Astrocyte (in vitro differentiated cells and primary cell): Measurements from ENCODE around the gene APOH. TPM values are rescaled to one million over a fixed set of nuclear protein-coding genes. Genes with fewer than 3 reads are reported as not detected.
A peak's percentile ranks its signal among the peaks of the same experiment; 100 is the strongest.

Source experiments
- DNase-seq: peaks from one replicate; pipeline ENCODE4 v3.0.0-alpha.2; 2010; ENCODE audit warnings: low read depth
- FAIRE-seq: peaks from 2 replicates; lab custom pipeline; 2011; peaks lifted over from hg19 to GRCh38; lab: Jason Lieb, UNC
- H2AFZ ChIP-seq: 2 replicates; pipeline ENCODE4 v1.6.0; 2012; ENCODE audit warnings: low read depth, low read length, inconsistent platforms
- H3K27ac ChIP-seq: 2 replicates; pipeline ENCODE4 v1.5.1; 2011; ENCODE audit warnings: low read depth, low read length, inconsistent platforms
- H3K27me3 ChIP-seq: 2 replicates; pipeline ENCODE4 v1.6.0; 2011; ENCODE audit warnings: low read length, inconsistent platforms; ENCODE audit not compliant: insufficient read depth
- H3K36me3 ChIP-seq: 2 replicates; pipeline ENCODE4 v1.5.1; 2011; ENCODE audit warnings: low read length, inconsistent platforms; ENCODE audit not compliant: insufficient read depth
- H3K4me1 ChIP-seq: 2 replicates; pipeline ENCODE4 v1.5.1; 2011; ENCODE audit warnings: low read length, inconsistent platforms; ENCODE audit not compliant: insufficient read depth
- H3K4me2 ChIP-seq: 2 replicates; pipeline ENCODE4 v1.6.0; 2012; ENCODE audit warnings: low read length, inconsistent platforms
- H3K4me3 ChIP-seq: 2 replicates; pipeline ENCODE4 v1.5.1; 2011; ENCODE audit warnings: low read depth, mild to moderate bottlenecking, low read length, inconsistent platforms; ENCODE audit not compliant: insufficient read depth
- H3K79me2 ChIP-seq: 2 replicates; pipeline ENCODE4 v1.6.0; 2012; ENCODE audit warnings: mild to moderate bottlenecking, low read length, inconsistent platforms; ENCODE audit not compliant: insufficient read depth
- H3K9ac ChIP-seq: 2 replicates; pipeline ENCODE4 v1.6.0; 2012; ENCODE audit warnings: mild to moderate bottlenecking, low read length, inconsistent platforms
- H3K9me3 ChIP-seq: 2 replicates; pipeline ENCODE4 v1.5.1; 2012; ENCODE audit warnings: low read depth, mild to moderate bottlenecking, low read length, inconsistent platforms; ENCODE audit not compliant: insufficient read depth
- H4K20me1 ChIP-seq: 2 replicates; pipeline ENCODE4 v1.6.0; 2012; ENCODE audit warnings: low read length, inconsistent platforms; ENCODE audit not compliant: insufficient read depth
- H3K27ac Mint-ChIP-seq: one replicate; pipeline ENCODE4 v1.8.0; 2021; ENCODE audit warnings: mild to moderate bottlenecking, mixed read lengths; ENCODE audit not compliant: unreplicated experiment
- H3K27me3 Mint-ChIP-seq: one replicate; pipeline ENCODE4 v1.8.0; 2021; ENCODE audit warnings: low read depth, mixed read lengths; ENCODE audit not compliant: unreplicated experiment
- H3K36me3 Mint-ChIP-seq: one replicate; pipeline ENCODE4 v1.8.0; 2021; ENCODE audit warnings: low read depth, mixed read lengths; ENCODE audit not compliant: unreplicated experiment
- H3K4me1 Mint-ChIP-seq: one replicate; pipeline ENCODE4 v1.8.0; 2021; ENCODE audit warnings: low read depth, mixed read lengths; ENCODE audit not compliant: unreplicated experiment
- H3K4me3 Mint-ChIP-seq: one replicate; pipeline ENCODE4 v1.8.0; 2021; ENCODE audit warnings: mild to moderate bottlenecking, moderate library complexity, mixed read lengths; ENCODE audit not compliant: unreplicated experiment
- H3K9me3 Mint-ChIP-seq: one replicate; pipeline ENCODE4 v1.8.0; 2021; ENCODE audit warnings: mild to moderate bottlenecking, mixed read lengths; ENCODE audit not compliant: unreplicated experiment
- CTCF ChIP-seq: IDR thresholded peaks from 2 replicates; pipeline ENCODE4 v1.5.1; 2011; ENCODE audit warnings: low read depth, mild to moderate bottlenecking, inconsistent platforms, low read length, moderate library complexity; ENCODE audit not compliant: insufficient read depth
- EZH2 ChIP-seq: IDR thresholded peaks from 2 replicates; pipeline ENCODE4 v1.6.1; 2012; ENCODE audit warnings: mild to moderate bottlenecking, low read length, inconsistent platforms; ENCODE audit not compliant: insufficient read depth
- total RNA-seq: library from RNA; stranded (reverse); gene quantifications from 2 replicates; pipeline ENCODE4 v1.2.1, GENCODE V29; 2021

The APOH gene
- total RNA-seq, 1 donor from 2014 or later, result not detected

DNA sequence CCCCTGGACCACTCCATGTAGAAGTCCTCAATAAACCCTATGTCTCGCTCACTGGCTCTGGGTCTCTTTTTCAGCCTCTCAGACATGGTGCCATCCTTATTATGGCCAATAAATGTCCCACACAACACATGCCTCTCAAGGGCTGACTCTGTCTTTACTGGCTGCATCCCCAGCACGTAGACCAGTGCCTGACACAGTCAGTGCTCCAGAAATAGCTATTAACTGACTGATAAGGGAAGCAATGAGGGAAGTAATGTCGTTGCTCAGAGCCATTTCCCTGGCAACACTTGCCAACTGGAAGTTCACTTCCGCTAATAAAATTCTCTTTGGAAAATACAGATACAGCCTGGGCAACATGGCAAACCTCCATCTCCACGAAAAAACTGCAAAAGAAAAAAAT lies 19.1 kb upstream of the APOH start:
- Mint-ChIP-seq H3K27me3 (no peaks in the 10 kb centered on the region), H3K4me1 (no peaks in the 10 kb centered on the region), H3K4me3 (no peak overlapping the region), H3K27ac (no peak overlapping the region), H3K9me3 (no peaks in the 10 kb centered on the region), H3K36me3 (no peaks in the 10 kb centered on the region)
- Histone ChIP-seq H2AFZ (no peak overlapping the region), H4K20me1 (no peaks in the 10 kb centered on the region), H3K9ac (no peak overlapping the region), H3K36me3 (no peaks in the 10 kb centered on the region), H3K9me3 (no peaks in the 10 kb centered on the region), H3K79me2 (no peaks in the 10 kb centered on the region), H3K4me1 (no peaks in the 10 kb centered on the region), H3K4me3 (no peak overlapping the region), H3K27me3 (no peaks in the 10 kb centered on the region), H3K4me2 (no peak overlapping the region), H3K27ac (no peak overlapping the region)
- no peak for DNase-seq
- TF ChIP-seq EZH2 (no peak), CTCF (no peak)
- no peak for FAIRE-seq

DNA sequence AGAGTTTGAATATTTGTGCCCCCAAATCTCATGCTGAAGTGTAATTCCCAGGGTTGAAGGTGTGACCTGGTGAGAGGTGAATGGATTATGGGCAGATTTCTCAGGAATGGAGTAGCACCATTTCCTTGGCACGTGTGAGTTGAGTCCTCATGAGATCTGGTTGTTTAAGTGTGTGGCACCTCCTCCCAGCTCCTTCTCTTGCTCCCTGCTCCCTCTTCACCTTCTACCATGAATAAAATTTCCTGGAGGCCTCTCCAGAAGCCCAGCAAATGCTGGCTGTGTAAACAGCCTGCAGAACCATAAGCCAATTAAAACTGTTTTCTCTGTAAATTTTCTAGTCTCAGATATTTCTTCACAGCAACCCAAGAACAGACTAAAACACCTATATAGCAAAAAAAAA lies 12.6 kb upstream of the APOH start:
- no peaks in the 10 kb centered on the region for H3K79me2 ChIP-seq
- no peak overlapping the region for H3K4me3 ChIP-seq
- TF ChIP-seq EZH2 (no peak), CTCF (no peak)
- Mint-ChIP-seq H3K27me3 (peaks cover 2% of the 10 kb centered on the region), H3K4me1 (no peaks in the 10 kb centered on the region), H3K4me3 (no peak overlapping the region), H3K9me3 (no peaks in the 10 kb centered on the region), H3K36me3 (no peaks in the 10 kb centered on the region), H3K27ac (no peak overlapping the region)
- H3K4me2 ChIP-seq, result no peak overlapping the region
- H3K36me3 ChIP-seq, result no peaks in the 10 kb centered on the region
- H3K27me3 ChIP-seq, result no peaks in the 10 kb centered on the region
- no peak overlapping the region for H3K9ac ChIP-seq
- H3K4me1 ChIP-seq, result no peaks in the 10 kb centered on the region
- no peak overlapping the region for H2AFZ ChIP-seq
- DNase-seq (no peak), FAIRE-seq (no peak)
- no peak overlapping the region for H3K27ac ChIP-seq
- H3K9me3 ChIP-seq, result no peaks in the 10 kb centered on the region
- H4K20me1 ChIP-seq, result no peaks in the 10 kb centered on the region

DNA sequence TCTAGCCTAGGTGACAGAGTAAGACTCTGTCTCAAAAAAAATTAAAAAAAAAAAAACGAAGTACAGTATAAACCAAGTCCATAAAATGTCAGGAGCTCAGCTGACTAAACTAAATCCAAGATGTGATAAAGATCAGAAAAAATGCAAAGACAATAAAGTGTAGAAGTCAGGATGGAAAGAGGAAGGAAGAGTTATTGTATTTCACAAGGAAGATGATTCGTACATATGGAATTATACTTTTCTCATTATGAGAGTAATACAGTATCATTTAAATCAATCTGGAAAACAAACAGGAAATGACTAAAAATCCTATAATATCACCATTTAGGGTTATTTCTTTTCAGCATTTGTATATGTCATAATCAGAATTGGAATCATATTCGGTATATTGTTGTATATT lies 11.4 kb upstream of the APOH start:
- H3K27ac Mint-ChIP-seq, result no peak overlapping the region
- DNase-seq, result peak; percentile 22
- Histone ChIP-seq H3K4me3 (no peak overlapping the region), H2AFZ (no peak overlapping the region), H3K9ac (no peak overlapping the region), H3K4me1 (no peaks in the 10 kb centered on the region), H3K27ac (no peak overlapping the region), H3K27me3 (no peaks in the 10 kb centered on the region), H3K4me2 (no peak overlapping the region), H3K79me2 (no peaks in the 10 kb centered on the region), H3K36me3 (no peaks in the 10 kb centered on the region), H4K20me1 (no peaks in the 10 kb centered on the region), H3K9me3 (no peaks in the 10 kb centered on the region)
- no peaks in the 10 kb centered on the region for H3K9me3 Mint-ChIP-seq
- no peak for FAIRE-seq
- H3K4me3 Mint-ChIP-seq, result no peak overlapping the region
- TF ChIP-seq EZH2, result no peak
- TF ChIP-seq CTCF, result no peak
- no peaks in the 10 kb centered on the region for H3K4me1 Mint-ChIP-seq
- H3K27me3 Mint-ChIP-seq, result peaks cover 2% of the 10 kb centered on the region
- H3K36me3 Mint-ChIP-seq, result no peaks in the 10 kb centered on the region
